IMR-90 (cell line): ENCODE data around the gene CDT1. TPM values are rescaled to one million over a fixed set of nuclear protein-coding genes. Genes with fewer than 3 reads are reported as not detected.
A peak's percentile ranks its signal among the peaks of the same experiment; 100 is the strongest.

ENCODE experiments used
- ATAC-seq: fragments of 200-7000 bp; cut with Tn5 transposase; 2 replicates; pipeline ENCODE4 v1.9.1; 2020; ENCODE audit warnings: low read depth, mild to moderate bottlenecking, moderate library complexity
- BruUV-seq: library from RNA; stranded (reverse); fragments of 400-500 nt; replicated peaks from 2 replicates; lab custom pipeline; 2021; lab: Mats Ljungman, UMichigan
- CTCF ChIA-PET: fragments of 300-600 bp; formaldehyde crosslinking; extraction: SDS; loops from one replicate; lab custom pipeline; 2021; ENCODE audit warnings: antibody characterized with exemption; lab: Yijun Ruan, JAX
- POLR2A ChIA-PET: fragments of 300-600 bp; sonication (Branson Sonifier 250); formaldehyde crosslinking; loops from one replicate; lab custom pipeline; 2022; ENCODE audit warnings: antibody characterized with exemption; ENCODE audit not compliant: unreplicated experiment; lab: Charles Lee
- DNase-seq: peaks from one replicate; pipeline ENCODE4 v3.0.0; 2013
- H2AFZ ChIP-seq: replicated peaks from 2 replicates; pipeline ENCODE3; 2013; ENCODE audit warnings: low read length, mild to moderate bottlenecking; ENCODE audit not compliant: poor library complexity
- H2AK5ac ChIP-seq: 2 replicates; pipeline ENCODE4 v1.6.1; 2013; ENCODE audit warnings: low read depth, low read length, inconsistent platforms
- H2AK9ac ChIP-seq: replicated peaks from 2 replicates; pipeline ENCODE3; 2013; ENCODE audit warnings: mild to moderate bottlenecking, low read depth, low read length, moderate library complexity; ENCODE audit not compliant: poor library complexity
- H2BK120ac ChIP-seq: 2 replicates; pipeline ENCODE4 v1.6.1; 2013; ENCODE audit warnings: low read depth, low read length, inconsistent platforms
- H2BK15ac ChIP-seq: 3 replicates; pipeline ENCODE4 v1.6.1; 2013; ENCODE audit warnings: low read depth, low read length, inconsistent platforms
- H2BK20ac ChIP-seq: 2 replicates; pipeline ENCODE4 v1.6.1; 2013; ENCODE audit warnings: low read depth, mild to moderate bottlenecking, inconsistent platforms, low read length, moderate library complexity
- H2BK5ac ChIP-seq: 2 replicates; pipeline ENCODE4 v1.6.1; 2013; ENCODE audit warnings: mild to moderate bottlenecking, low read depth, low read length, inconsistent platforms; ENCODE audit not compliant: poor library complexity, severe bottlenecking
- H3K14ac ChIP-seq: replicated peaks from 2 replicates; pipeline ENCODE4 v1.6.1; 2013; ENCODE audit warnings: low read depth, low read length, inconsistent platforms
- H3K18ac ChIP-seq: 2 replicates; pipeline ENCODE4 v1.6.1; 2013; ENCODE audit warnings: low read depth, low read length, control low read depth
- H3K23ac ChIP-seq: 2 replicates; pipeline ENCODE4 v1.6.1; 2013; ENCODE audit warnings: low read depth, low read length, inconsistent platforms
- H3K27ac ChIP-seq: 2 replicates; pipeline ENCODE4 v1.5.1; 2013; ENCODE audit warnings: mild to moderate bottlenecking, control low read depth, low read length; ENCODE audit not compliant: insufficient read depth
- H3K27me3 ChIP-seq: 2 replicates; pipeline ENCODE4 v1.6.1; 2013; ENCODE audit warnings: low read length; ENCODE audit not compliant: control insufficient read depth, insufficient read depth
- H3K36me3 ChIP-seq: 2 replicates; pipeline ENCODE4 v1.6.1; 2013; ENCODE audit warnings: low read length, mixed read lengths; ENCODE audit not compliant: control insufficient read depth, insufficient read depth
- H3K4ac ChIP-seq: 2 replicates; pipeline ENCODE4 v1.6.1; 2013; ENCODE audit warnings: low read depth, low read length, inconsistent platforms
- H3K4me1 ChIP-seq: 2 replicates; pipeline ENCODE4 v1.6.1; 2013; ENCODE audit warnings: low read length, mixed read lengths; ENCODE audit not compliant: control insufficient read depth, insufficient read depth
- H3K4me2 ChIP-seq: 2 replicates; pipeline ENCODE4 v1.6.1; 2013; ENCODE audit warnings: low read depth, mild to moderate bottlenecking, control low read depth, low read length, moderate library complexity
- H3K4me3 ChIP-seq: 2 replicates; pipeline ENCODE4 v1.5.1; 2013; ENCODE audit warnings: low read depth, mild to moderate bottlenecking, control low read depth, low read length, moderate library complexity; ENCODE audit not compliant: insufficient read depth
- H3K56ac ChIP-seq: 2 replicates; pipeline ENCODE4 v1.6.1; 2013; ENCODE audit warnings: low read length, inconsistent platforms; ENCODE audit not compliant: insufficient read depth; ENCODE audit errors: extremely low read depth
- H3K79me1 ChIP-seq, 2 experiments: 2 replicates each; pipeline ENCODE4 v1.6.1; 2013; ENCODE audit warnings: low read length in 2 of 2, inconsistent platforms in 1 of 2, low read depth in 1 of 2
- H3K9ac ChIP-seq: 2 replicates; pipeline ENCODE4 v1.6.1; 2013; ENCODE audit warnings: low read depth, low read length, control low read depth
- H3K9me1 ChIP-seq: 2 replicates; pipeline ENCODE4 v1.6.1; 2013; ENCODE audit warnings: low read length, inconsistent platforms; ENCODE audit not compliant: insufficient read depth
- H3K9me3 ChIP-seq: 2 replicates; pipeline ENCODE4 v1.6.1; 2013; ENCODE audit warnings: low read length; ENCODE audit not compliant: control insufficient read depth, insufficient read depth
- H4K20me1 ChIP-seq: 2 replicates; pipeline ENCODE4 v1.6.1; 2013; ENCODE audit warnings: low read length, inconsistent platforms; ENCODE audit not compliant: insufficient read depth
- H4K5ac ChIP-seq: 2 replicates; pipeline ENCODE4 v1.6.1; 2013; ENCODE audit warnings: mild to moderate bottlenecking, low read depth, low read length, control low read depth
- H4K8ac ChIP-seq, 2 experiments: 2 replicates each; pipeline ENCODE4 v1.6.1; 2013; ENCODE audit warnings: low read depth in 2 of 2, low read length in 2 of 2, control low read depth in 1 of 2, inconsistent platforms in 1 of 2
- H4K91ac ChIP-seq: 2 replicates; pipeline ENCODE4 v1.6.1; 2013; ENCODE audit warnings: low read depth, low read length, inconsistent platforms; ENCODE audit not compliant: insufficient read depth
- BHLHE40 ChIP-seq: fragments of 150-350 bp; IDR thresholded peaks from 2 replicates; pipeline ENCODE4 v1.6.1; 2016; ENCODE audit warnings: mild to moderate bottlenecking, low read depth, low read length
- CTCF ChIP-seq: conservative IDR thresholded peaks from 2 replicates; pipeline ENCODE4 v1.5.1; 2012; ENCODE audit warnings: mild to moderate bottlenecking, low read depth, low read length, improper control_type of control experiment
- FOS ChIP-seq: fragments of 150-350 bp; IDR thresholded peaks from 2 replicates; pipeline ENCODE4 v1.6.1; 2016; ENCODE audit warnings: low read depth, low read length
- MAFK ChIP-seq: IDR thresholded peaks from 2 replicates; pipeline ENCODE4 v1.6.1; 2012; ENCODE audit warnings: low read depth, low read length, improper control_type of control experiment
- NFE2L2 ChIP-seq: fragments of 150-350 bp; IDR thresholded peaks from 2 replicates; pipeline ENCODE4 v1.6.1; 2016; ENCODE audit warnings: low read depth, mild to moderate bottlenecking, low read length
- POLR2A ChIP-seq: IDR thresholded peaks from 2 replicates; pipeline ENCODE4 v1.6.1; 2012; ENCODE audit warnings: mild to moderate bottlenecking, low read depth, low read length
- RCOR1 ChIP-seq: IDR thresholded peaks from 2 replicates; pipeline ENCODE4 v1.6.1; 2012; ENCODE audit warnings: mild to moderate bottlenecking, low read length, improper control_type of control experiment; ENCODE audit not compliant: insufficient replicate concordance
- RFX5 ChIP-seq: IDR thresholded peaks from 2 replicates; pipeline ENCODE4 v1.8.0; 2012; ENCODE audit warnings: low read depth, mild to moderate bottlenecking, low read length, moderate library complexity
- SMC3 ChIP-seq: fragments of 150-350 bp; IDR thresholded peaks from 2 replicates; pipeline ENCODE4 v1.6.1; 2016; ENCODE audit warnings: low read depth, mild to moderate bottlenecking, antibody characterized with exemption, low read length, moderate library complexity
- USF2 ChIP-seq: fragments of 150-350 bp; IDR thresholded peaks from 2 replicates; pipeline ENCODE4 v1.6.1; 2017; ENCODE audit warnings: mild to moderate bottlenecking, antibody characterized with exemption, low read length, low read depth
- WGBS, 2 experiments: methylation state at CpG; one replicate each; pipeline versions ENCODE4 v1.1.5 to v1.1.7; 2013; ENCODE audit warnings: missing lambda C conversion rate in 2 of 2; ENCODE audit not compliant: insufficient read length in 1 of 2; ENCODE audit errors: extremely low coverage in 2 of 2; 5-methylcytosine and 5-hydroxymethylcytosine counted together
- dilution Hi-C: fragments of 300-500 bp; cut with HindIII; formaldehyde crosslinking; loops from one replicate; pipeline ENCODE4 v1.14.3; 2018; ENCODE audit warnings: low sequenced_read_pairs; ENCODE audit not compliant: unreplicated experiment
- in situ Hi-C: fragments of 300-500 bp; cut with MboI; formaldehyde crosslinking; loops from 3 replicates; pipeline ENCODE4 v1.14.3; 2019; ENCODE audit warnings: low sequenced_read_pairs, inconsistent platforms, mixed read lengths
- intact Hi-C: fragments of 100-400 bp; cut with micrococcal nuclease; formaldehyde crosslinking; loops from 2 replicates; pipeline ENCODE4 v1.10.0; 2022
- polyA plus RNA-seq, 3 experiments: library from polyadenylated mRNA; depleted of rRNA; stranded (reverse); fragments of >200 nt; gene quantifications; 2 replicates each; pipeline ENCODE4 v1.2.3, GENCODE V29; 2012; ENCODE audit warnings: low replicate concordance in 1 of 3
- total RNA-seq: library from RNA; depleted of rRNA; stranded (reverse); fragments of >200 nt; gene quantifications from 2 replicates; pipeline ENCODE4 v1.2.3, GENCODE V29; 2012

Gene CDT1
- total and polyA plus RNA-seq, 2 of the 4 experiments (the other 2 are of a cell fraction) = 3.2 to 11.8 TPM

GRCh38 chr16:88789594-88789993 is 14.0 kb upstream of the CDT1 start:
- H3K56ac ChIP-seq = no peak overlapping the region
- POLR2A ChIA-PET = no interaction called here
- DNase-seq (no peak), ATAC-seq (no peak)
- H3K9me3 ChIP-seq = no peaks in the 10 kb centered on the region
- H3K4me1 ChIP-seq = peaks cover 9% of the 10 kb centered on the region
- H3K27me3 ChIP-seq = peaks cover 2% of the 10 kb centered on the region; the same call in 1 of the 2 replicates
- no peak overlapping the region for H4K91ac ChIP-seq
- H2AK9ac ChIP-seq = peak overlapping the region; percentile 55
- H3K9me1 ChIP-seq = no peaks in the 10 kb centered on the region
- no peak overlapping the region for H4K5ac ChIP-seq
- H3K18ac ChIP-seq = no peak overlapping the region
- no peak overlapping the region for H3K9ac ChIP-seq
- CTCF ChIA-PET = no interaction called here
- no peak overlapping the region for H2AFZ ChIP-seq
- no peak overlapping the region for H3K27ac ChIP-seq
- peak overlapping the region; percentile 50 for H2AK5ac ChIP-seq
- H4K8ac ChIP-seq = no peak overlapping the region
- in situ Hi-C loops = no loop called here
- no peak overlapping the region for H3K4me2 ChIP-seq
- 89% methylated on average over 5 of the region's 7 CpGs; no CpG with 5 or more reads in 1 of the 2 experiments for WGBS, 2 experiments
- peaks cover 4% of the 10 kb centered on the region for H4K20me1 ChIP-seq
- no peak overlapping the region for H2BK20ac ChIP-seq
- dilution Hi-C loops = no loop called here
- no TSS peak for BruUV-seq
- no peak overlapping the region for H3K23ac ChIP-seq
- no peak overlapping the region for H3K14ac ChIP-seq
- H2BK5ac ChIP-seq = no peak overlapping the region
- TF ChIP-seq BHLHE40 (no peak), POLR2A (no peak), MAFK (no peak), RCOR1 (no peak), NFE2L2 (no peak), CTCF (no peak), RFX5 (no peak), USF2 (no peak), FOS (no peak), SMC3 (no peak)
- intact Hi-C loops = no loop called here
- H2BK120ac ChIP-seq = no peak overlapping the region
- H3K4me3 ChIP-seq = no peak overlapping the region
- no peak overlapping the region for H3K4ac ChIP-seq
- peaks cover 0 to 4% of the 10 kb centered on the region in 2 experiments; a peak in 2 of 4 replicates for H3K79me1 ChIP-seq
- H2BK15ac ChIP-seq = no peak overlapping the region
- H3K36me3 ChIP-seq = no peaks in the 10 kb centered on the region
